NK-92 treated with Interleukin-12 subunit alpha and Interleukin-12 subunit beta, amount 100 ng/mL, for 24 hours (cell line): ENCODE data around the gene SKIC2.
A peak's percentile ranks its signal among the peaks of the same experiment; 100 is the strongest.
"Not testable (repeated sequence)": the region's sequence is repeated elsewhere in the genome, so short reads cannot be mapped to it uniquely, and the experiment has no call there.

ENCODE experiments used
- DNase-seq: peaks from one replicate; lab custom pipeline; 2025; lab: John Stamatoyannopoulos, UW

SKIC2 gene

DNA sequence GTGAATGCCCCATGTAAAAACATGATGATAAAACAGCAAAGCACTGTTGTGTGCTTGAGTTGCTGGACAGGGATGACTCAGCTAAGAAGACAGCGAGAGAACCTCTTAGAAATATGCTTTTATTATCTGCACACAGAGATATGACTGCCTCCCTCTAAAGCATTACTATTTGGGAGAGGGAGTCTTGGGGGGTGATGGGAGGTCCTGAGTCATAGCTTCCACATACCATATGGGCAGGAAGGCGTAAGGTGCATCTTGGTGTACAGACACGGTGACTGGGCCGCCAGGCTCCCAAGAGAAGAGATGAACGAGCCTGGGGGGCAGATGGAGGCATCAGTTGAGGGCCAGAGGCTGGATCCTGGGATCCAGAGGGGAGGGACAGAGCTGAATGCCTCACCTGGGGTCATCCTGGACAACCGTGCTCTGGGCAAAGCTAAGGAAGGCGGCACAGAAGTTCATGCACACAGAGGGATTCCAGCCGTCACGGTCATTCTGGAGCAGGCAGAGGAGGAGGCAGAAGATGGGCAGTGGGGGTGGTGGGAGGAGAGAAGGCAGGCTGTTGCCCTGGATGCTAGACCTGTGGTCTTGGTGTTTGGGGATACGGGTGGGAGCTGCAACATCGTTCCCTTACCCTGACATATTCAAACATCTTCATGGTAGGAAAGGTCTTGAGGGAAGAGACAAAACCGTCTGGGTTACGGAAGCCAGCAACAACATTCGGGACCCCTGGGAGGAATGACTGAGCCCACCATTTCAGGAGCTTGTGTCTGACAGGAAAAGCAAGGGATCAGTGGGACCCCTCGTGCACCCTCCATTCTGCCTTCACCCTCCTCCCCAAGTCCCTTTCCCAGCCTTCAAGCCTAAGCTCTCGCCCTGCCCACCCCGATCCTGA, 11.0 kb downstream of the SKIC2 start:
- DNase-seq, result no peak

DNA sequence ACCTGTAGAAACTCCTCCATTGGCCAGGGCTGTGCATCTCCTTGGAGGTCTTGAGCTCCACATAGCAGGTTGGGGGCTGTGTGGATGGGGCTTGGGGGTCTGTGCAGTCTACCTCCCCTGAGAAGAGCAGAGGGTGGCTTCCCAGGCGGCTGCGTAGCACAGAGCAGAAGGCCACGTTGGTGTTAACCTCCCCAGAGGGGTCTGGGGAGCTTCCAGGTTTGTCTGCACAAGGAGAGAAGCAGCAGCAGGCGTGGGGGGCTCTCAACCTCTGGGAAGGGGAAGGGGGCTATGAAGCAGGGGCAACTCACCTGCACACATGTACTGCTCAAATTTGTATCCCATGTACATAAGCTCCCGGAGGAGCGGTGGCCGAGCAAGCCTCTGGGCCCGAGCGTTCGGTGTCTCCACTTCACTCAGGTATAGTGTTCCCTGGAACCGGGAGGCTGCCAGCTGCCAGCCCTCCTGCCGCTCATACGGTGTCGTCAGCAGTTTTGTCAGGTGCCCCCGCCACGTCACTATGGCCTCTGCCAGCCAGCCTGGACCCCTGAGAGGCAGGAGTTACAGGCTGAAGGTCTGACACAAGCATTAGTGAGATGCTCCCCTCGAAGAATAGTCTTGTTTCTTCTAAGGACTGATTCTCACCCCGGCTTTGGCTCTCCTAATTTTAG, 11.8 kb downstream of the SKIC2 start:
- no peak for DNase-seq

DNA sequence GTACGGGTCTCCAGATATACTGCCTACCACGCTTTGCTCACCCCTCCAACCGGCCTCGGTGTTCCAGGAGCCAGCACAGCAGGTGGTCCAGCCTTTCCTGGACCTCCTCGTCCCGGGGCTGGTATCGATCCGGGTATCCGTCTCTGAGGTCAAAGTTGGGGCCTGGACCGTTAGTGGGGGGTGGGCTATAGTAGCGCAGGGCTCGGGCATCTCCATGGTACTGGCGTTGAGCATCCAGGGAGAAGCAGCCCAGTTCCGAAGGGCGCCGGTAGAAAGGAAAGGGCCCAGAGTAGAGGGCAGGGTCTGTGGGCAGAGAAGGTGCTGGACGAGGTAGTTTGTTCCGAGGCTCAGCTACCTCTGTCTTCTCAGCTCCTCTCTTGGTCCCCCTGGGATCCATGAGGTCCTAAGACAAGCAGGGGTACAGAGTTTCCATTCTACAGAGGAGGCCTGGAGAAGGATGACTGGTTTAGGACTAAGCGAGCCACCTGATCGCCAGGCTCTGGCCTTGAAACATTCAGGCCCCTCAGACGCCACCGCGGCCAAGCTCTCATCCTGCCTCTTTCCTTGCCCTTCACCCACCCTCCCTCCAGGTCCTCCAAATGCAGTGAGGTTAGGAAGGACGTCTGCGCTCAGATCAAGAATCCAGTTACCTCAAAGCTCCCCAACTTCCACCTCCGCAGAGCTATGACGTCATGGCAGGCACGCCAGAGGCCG, 12.5 kb downstream of the SKIC2 start:
- DNase-seq, result no peak

DNA sequence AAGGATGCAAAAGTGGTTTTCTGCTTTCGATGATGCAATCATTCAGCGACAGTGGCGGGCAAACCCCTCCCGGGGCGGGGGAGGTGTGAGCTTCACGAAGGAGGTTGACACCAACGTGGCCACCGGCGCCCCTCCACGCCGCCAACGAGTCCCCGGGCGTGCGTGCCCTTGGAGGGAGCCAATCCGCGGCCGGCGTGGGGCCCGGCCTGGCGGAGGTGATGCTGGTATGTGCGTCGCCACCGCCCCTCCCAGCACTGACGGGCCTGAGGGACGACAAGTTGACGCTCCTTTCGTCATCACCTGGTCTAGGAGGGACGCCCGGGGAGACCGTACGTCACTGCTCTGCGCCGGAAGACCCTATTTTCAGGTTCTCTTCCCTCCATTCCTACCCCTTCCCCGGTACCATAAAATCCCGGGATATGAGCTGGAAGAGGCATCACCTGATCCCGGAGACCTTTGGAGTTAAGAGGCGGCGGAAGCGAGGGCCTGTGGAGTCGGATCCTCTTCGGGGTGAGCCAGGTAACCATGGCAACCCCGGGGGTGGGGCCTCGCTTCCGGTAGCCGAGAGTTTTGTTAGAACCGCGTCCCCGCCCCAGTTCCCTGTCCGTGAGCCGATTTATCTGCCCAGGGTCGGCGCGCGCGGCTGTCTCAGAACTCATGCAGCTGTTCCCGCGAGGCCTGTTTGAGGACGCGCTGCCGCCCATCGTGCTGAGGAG, 13.2 kb downstream of the SKIC2 start, which contains the start of gene DXO:
Gene DXO (minus strand): TSS at position 146 of the 716 bp plus-strand sequence. CDS start 463 bp downstream, outside the sequence.
- DNase-seq, result peak; percentile 96

DNA sequence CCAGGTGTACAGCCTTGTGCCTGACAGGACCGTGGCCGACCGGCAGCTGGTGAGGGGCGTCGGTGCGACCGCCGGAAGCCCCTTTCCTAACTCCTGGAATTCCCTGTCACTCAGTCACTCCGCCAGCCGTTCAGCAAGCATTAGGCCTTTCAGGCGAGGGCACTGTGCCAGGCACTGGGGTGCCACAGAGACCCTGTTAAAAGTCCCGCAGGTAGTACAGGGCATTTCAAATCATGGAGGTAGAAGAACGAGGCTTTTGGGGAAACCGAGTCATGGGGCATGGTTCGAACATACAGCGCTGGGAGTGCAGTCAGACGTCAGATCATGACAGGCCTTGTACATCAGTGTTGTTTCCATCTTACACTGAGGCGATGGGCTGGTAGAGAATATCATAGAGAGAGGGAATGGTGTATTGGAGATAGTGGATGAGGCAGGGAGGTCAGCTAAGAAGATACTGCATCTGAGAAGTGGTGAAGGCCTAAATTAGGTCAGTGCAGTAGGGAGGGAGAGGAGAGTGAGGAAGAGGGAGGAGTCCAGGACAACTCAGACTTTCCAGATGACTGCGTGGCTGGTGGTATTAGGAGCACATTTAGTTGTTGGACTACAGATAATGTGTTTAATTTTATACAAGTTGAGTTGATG, 13.9 kb downstream of the SKIC2 start:
- no peak for DNase-seq

DNA sequence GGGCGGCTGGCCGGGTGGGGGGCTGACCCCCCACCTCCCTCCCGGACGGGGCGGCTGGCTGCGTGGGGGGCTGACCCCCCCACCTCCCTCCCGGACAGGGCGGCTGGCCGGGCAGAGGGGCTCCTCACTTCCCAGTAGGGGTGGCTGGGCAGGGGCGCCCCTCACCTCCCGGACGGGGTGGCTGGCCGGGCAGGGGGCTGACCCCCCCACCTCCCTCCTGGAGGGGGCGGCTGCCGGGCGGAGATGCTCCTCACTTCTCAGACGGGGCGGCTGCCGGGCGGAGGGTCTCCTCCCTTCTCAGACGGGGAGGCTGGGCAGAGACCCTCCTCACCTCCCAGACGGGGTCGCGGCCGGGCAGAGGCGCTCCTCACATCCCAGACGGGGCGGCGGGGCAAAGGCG, 17.1 kb downstream of the SKIC2 start:
- not testable (repeated sequence) for DNase-seq

DNA sequence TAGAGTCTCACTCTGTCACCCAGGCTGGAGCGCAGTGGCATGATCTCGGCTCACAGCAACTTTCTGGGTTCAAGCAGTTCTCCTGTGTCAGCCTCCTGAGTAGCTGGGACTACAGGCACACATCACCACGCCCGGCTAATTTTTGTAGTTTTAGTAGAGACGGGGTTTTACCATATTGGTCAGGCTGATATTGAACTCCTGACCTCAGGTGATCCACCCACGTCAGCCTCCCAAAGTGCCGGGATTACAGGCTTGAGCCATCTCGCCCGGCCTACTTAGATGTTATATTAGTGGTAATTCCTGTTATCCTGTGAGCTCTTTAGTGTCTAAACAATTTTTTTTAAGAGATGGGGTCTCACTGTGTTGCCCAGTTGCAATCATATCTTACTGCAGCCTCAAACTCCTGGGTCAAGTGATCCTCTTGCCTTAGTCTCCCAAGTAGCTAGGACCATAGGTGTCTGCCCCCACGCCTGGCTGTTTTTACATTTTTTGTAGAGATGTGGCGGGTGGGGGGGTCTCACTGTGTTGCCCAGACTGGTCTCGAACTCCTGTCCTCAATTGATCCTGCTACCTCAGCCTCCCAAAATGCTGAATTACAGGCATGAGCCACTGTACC, 18.9 kb downstream of the SKIC2 start:
- DNase-seq, result no peak

DNA sequence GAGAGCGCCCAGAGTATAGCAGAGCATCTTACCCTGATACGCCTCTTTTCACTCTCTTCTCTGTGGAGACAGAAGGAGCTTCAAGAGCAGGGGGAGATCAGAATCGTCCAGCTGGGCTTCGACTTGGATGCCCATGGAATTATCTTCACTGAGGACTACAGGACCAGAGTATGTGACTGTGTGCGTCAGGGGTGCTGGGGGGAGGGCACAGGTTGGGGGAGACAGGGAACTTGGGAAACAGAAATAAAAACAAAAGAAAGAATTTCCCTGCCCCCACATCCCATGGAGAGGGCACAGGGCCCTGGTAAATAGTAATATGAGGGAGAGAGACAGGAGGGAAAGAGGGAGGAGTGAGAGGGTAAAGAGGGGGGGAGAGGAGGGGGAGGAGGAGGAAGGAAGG, 19.9 kb downstream of the SKIC2 start:
- no peak for DNase-seq

DNA sequence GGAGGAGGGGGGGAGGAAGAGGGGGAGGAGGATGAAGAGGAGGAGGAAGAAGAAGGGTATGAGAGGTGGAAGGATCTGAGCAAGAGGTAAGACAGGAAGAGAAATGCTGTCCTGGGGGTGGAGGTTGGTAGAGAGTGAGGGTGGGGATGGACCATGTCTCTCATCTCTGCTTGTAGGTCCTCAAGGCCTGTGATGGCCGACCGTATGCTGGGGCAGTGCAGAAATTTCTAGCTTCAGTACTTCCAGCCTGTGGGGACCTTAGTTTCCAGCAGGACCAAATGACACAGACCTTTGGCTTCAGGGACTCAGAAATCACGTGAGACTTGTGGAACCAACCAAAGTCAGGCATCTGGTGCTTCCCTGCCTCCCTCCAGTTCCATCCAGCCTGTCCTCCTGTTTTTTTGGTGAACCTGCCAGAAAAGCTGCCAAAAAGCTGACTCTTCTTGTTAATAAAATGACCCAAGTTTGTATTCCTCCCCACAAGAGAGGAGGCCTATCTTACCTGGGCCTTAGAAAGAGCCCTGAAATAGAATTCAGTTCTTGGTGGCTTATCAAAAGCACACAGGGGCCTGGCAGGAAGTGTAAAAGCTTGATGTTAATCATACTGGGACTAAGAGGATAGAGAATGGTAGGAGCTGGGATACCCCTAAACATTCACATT, 20.4 kb downstream of the SKIC2 start:
- no peak for DNase-seq

DNA sequence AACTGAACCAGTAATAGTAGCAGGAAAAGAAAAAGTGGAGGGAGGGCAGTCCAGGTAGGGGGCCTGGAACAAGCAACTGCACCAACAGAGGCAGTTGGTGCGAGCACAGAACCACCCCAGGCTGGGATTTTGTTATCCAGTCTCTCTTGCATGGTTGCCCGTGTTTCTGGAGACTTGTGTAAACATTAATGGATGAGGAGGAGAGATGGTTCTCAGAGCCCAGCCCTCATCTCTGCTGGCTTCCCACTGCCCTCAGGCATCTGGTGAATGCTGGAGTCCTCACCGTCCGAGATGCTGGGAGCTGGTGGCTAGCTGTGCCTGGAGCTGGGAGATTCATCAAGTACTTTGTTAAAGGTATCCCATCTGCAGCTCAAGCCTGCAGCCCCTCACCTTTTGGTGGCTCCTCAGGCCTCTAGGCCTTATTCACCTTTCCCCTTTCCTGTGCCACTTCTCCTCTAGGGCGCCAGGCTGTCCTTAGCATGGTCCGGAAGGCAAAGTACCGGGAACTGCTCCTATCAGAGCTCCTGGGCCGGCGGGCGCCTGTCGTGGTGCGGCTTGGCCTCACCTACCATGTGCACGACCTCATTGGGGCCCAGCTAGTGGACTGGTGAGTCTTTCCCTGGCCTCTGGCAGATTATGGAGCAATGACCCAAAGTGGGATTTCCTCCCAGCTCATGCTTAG, 21.4 kb downstream of the SKIC2 start:
- DNase-seq, result not testable (repeated sequence)

DNA sequence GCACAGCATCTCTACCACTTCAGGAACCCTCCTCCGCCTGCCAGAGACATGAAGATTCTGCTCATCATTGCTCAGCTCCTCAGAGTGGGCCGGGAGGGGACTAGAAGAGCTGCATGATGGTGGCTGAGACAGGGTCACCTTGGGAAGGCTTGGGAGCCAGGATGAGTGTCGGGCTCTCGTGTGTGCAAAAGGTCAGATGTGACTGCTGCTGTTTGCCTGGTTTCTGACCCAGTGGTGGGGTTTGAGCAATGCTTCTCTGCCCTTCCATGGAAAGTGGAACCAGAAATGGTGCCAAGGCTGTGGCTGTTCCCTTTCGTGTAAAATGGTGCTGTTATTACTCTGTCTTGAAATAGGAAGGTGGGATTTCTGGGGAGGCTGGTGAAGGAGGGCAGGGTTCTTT, 22.0 kb downstream of the SKIC2 start:
- DNase-seq, result not testable (repeated sequence)

DNA sequence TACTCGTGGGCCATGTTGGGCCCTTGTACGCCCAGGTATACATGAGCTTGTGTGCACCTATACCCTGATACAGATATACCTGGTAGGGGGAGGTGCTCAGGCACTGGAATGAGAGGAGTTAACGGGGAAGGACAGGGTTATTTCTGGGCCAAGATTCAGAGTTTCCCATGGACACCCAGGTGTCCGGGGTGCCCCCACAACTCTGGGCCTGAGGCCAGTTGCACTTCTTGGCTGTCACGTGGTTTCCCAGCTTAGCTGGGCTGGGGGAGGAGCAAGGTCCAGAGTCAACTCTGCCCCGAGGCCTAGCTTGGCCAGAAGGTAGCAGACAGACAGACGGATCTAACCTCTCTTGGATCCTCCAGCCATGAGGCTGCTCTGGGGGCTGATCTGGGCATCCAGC, 22.8 kb downstream of the SKIC2 start, which contains the start of gene C4A:
Gene C4A (plus strand): TSS at position 314 of the 400 bp plus-strand sequence. CDS start 51 bp downstream, at position 365.
- not testable (repeated sequence) for DNase-seq

DNA sequence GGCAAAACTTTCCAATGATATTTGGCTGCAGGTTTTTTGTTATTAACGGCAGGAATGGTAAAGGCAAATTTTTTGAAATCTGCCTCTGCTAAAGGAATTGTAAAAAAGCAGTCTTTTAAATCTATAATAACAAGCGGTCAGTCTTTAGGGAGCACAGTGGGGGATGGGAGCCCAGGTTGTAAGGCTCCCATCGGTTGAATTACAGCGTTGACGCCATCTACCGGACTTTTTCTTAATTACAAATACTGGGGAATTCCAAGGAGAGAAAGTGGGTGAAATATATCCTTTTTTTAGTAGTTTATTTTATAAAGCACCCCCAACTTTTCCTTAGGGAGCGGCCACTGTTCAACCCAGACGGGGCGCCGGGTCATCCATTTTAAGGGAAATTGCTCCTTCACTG, 30.4 kb downstream of the SKIC2 start:
- DNase-seq, result not testable (repeated sequence)

DNA sequence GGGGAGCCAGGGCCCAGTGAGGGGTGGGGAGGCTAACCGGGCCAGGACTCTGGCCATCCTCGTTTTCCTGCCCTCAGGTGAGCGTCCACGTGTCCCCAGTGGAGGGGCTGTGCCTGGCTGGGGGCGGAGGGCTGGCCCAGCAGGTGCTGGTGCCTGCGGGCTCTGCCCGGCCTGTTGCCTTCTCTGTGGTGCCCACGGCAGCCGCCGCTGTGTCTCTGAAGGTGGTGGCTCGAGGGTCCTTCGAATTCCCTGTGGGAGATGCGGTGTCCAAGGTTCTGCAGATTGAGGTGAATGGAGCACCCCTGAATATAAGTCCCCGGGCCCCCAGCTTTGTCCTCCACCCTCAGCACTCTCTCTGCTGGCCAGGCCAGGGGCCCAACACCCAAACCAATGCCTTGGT, 35.4 kb downstream of the SKIC2 start:
- DNase-seq, result not testable (repeated sequence)

DNA sequence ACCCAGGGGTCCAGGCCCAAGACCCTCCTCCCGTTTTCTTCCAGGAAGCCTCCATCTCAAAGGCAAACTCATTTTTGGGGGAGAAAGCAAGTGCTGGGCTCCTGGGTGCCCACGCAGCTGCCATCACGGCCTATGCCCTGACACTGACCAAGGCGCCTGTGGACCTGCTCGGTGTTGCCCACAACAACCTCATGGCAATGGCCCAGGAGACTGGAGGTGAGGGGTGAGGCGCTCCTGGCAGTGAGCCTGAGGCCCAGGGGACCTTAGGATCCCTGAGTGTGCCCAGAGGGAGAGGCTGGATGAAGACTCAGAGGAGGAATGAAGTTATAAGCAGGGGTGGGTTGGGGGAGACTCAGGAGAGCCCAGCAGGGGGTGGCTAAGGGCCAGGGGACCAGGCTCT, 37.4 kb downstream of the SKIC2 start:
- DNase-seq, result not testable (repeated sequence)

DNA sequence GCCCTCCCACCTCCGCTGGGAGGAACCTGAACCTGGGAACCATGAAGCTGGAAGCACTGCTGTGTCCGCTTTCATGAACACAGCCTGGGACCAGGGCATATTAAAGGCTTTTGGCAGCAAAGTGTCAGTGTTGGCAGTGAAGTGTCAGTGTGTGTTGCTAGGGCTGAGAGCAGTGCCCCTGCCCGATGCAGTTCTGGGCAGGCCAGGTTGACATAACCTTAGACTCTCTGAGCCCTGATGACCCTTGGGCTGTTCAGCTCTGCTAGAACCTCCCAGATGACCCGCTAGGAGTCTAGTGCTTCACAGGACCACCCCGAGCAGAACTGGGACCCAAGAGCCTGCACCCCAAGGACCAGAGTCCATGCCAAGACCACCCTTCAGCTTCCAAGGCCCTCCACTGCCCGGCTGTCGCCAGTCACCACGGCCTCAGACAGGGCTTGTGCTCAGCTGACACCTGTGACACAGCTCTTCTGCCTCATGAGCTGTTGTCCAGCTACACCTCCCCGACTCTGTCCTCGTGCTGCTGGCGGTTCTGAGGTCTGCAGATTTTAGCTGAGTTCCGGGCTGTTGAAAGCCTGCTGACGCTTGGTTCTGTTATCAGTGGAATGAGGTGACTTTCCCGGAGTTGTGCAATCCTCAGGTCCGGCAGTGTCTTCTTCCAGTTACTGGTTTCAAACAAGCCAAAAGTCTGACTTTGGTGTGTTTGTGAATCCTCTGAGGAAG, 43.7 kb downstream of the SKIC2 start:
- DNase-seq, result not testable (repeated sequence)

DNA sequence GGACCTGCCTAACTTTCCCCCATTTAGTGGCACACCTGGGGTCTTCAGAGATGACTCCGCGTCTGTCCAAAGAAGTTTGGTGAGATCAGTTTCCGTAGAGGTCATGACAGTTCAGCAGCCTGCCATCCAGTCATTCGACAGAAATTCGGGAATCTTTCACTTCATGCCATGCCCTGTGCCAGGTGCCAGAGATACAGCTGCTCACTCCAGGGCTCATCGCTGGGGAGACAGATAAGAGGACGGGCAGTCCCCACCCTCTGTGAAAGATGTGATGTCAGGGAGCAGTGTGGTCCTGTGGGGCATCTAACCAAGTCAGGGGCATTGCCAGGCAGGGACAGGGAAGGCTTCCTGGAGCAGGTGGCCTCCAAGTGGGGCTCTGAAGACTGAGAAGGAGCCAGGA, 44.3 kb downstream of the SKIC2 start:
- DNase-seq, result not testable (repeated sequence)

DNA sequence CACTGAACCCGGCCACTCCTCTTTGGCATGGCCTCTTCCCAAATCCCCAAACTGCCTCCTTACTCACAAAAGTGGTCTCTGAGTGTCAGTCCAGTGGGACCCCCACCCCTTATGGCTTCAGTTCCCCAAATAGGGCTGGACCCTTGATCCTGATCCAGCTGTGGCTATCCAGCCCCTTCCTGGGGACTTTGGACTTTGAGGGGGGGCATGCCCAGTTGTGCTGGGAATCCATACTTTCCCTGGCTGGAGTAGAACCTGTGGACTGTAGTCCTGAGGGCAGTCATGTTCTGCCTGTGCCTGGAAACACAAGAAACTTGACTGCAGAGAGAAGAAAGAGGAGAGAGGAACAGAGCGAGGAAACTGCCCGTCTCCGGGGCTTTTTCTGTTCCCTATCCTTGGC, 45.4 kb downstream of the SKIC2 start:
- not testable (repeated sequence) for DNase-seq
